Stimulated activated effector memory CD8-positive, alpha-beta T cell treated with anti-CD3 and anti-CD28 coated beads, Interleukin-12 subunit alpha, Interleukin-12 subunit beta, amount 100 ng/mL, for 72 hours (primary cell): ENCODE data around the gene KIF1A.

ENCODE experiments used
- ATAC-seq: fragments of 150-1000 bp; cut with Tn5 transposase; 2 replicates; pipeline ENCODE4 v1.10.0; 2021
- DNase-seq, 2 donors: peaks; one replicate each; pipeline ENCODE4 v3.0.0; 2021 to 2022; ENCODE audit warnings: low spot score in 2 of 2
- H3K27ac Mint-ChIP-seq: one replicate; pipeline ENCODE4 v1.8.0; 2022; ENCODE audit warnings: mild to moderate bottlenecking, mixed read lengths
- H3K36me3 Mint-ChIP-seq: one replicate; pipeline ENCODE4 v1.8.0; 2022; ENCODE audit warnings: mild to moderate bottlenecking, mixed read lengths
- H3K4me1 Mint-ChIP-seq: one replicate; pipeline ENCODE4 v1.8.0; 2022; ENCODE audit warnings: mixed read lengths
- H3K4me3 Mint-ChIP-seq: one replicate; pipeline ENCODE4 v1.8.0; 2022; ENCODE audit warnings: mild to moderate bottlenecking, mixed read lengths
- H3K9me3 Mint-ChIP-seq: one replicate; pipeline ENCODE4 v1.8.0; 2022; ENCODE audit warnings: mixed read lengths

Gene KIF1A

GRCh38 chr2:240762249-240762648 lies 57.8 kb downstream of the KIF1A start:
- H3K4me1 Mint-ChIP-seq = peaks cover 8% of the 10 kb centered on the region
- ATAC-seq (no peak), DNase-seq (no peak)
- no peak overlapping the region for H3K27ac Mint-ChIP-seq
- H3K9me3 Mint-ChIP-seq = no peaks in the 10 kb centered on the region
- no peak overlapping the region for H3K4me3 Mint-ChIP-seq
- no peaks in the 10 kb centered on the region for H3K36me3 Mint-ChIP-seq

DNA sequence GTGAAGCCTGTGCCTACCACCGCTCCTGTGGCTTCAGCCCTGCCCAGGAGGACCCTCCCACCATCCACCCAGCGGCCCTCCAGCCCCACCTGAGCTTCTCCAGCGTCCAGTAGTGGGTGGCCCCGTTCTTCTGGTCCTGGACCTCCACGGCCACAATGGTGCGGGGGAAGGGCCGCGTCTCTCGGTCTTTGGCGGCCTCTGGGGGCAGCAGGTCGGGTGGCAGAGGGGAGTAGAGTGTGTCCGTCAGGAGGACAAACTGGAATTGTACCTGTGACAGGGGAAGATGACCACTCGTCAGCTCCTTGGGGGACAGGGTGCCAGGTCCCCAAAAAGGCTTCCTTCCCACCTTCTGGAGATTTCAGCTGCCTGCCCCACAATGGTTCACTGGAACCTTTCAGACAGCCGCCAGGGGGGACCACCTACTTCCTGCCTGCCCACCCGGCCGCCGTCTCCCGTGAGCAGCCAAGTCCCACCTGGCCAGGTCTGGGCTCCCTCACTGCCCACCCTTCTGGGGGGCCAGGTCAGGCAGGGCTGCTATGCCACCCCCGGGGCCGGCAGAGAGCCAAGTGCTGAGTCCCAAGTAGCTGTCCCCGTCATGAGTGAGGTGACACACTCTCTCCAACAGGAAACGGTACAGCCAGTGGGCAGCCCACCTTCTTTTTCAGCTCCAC lies 59.3 kb downstream of the KIF1A start:
- peaks cover 8% of the 10 kb centered on the region for H3K4me1 Mint-ChIP-seq
- H3K4me3 Mint-ChIP-seq = no peak overlapping the region
- no peak for ATAC-seq
- no peak for DNase-seq
- no peaks in the 10 kb centered on the region for H3K36me3 Mint-ChIP-seq
- no peak overlapping the region for H3K27ac Mint-ChIP-seq
- no peaks in the 10 kb centered on the region for H3K9me3 Mint-ChIP-seq

DNA sequence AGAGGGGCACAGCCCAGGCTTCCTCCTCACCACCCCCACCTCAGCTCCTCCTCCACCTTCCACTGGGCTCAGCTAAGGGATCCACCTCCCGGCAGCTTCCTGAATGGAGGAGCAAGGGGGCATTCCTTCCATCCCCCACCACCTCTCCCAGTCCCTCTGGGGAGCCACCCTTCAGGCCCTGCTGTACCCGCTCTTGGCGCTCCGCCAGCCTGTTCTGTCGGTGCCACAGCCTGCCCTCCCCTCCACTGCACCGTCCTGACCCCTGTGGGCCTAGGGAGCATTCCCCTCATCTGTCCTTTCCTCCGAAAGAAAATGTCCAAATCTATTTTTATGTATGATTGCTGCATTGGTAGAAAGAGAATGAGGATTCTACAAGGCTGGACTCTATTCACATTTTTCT lies 59.9 kb downstream of the KIF1A start:
- Mint-ChIP-seq H3K27ac (no peak overlapping the region), H3K9me3 (no peaks in the 10 kb centered on the region), H3K36me3 (no peaks in the 10 kb centered on the region), H3K4me3 (no peak overlapping the region), H3K4me1 (peaks cover 8% of the 10 kb centered on the region)
- ATAC-seq (no peak), DNase-seq (no peak)

- H3K4me1 Mint-ChIP-seq = peaks cover 8% of the 10 kb centered on the region
- ATAC-seq (peak; percentile 78), DNase-seq (peak in 1 of 2 donors; percentile 11)
- peak overlapping the region; percentile 18 for H3K27ac Mint-ChIP-seq
- no peaks in the 10 kb centered on the region for H3K36me3 Mint-ChIP-seq
- H3K4me3 Mint-ChIP-seq = no peak overlapping the region
- no peaks in the 10 kb centered on the region for H3K9me3 Mint-ChIP-seq
Observed at GRCh38 chr2:240759459-240759858, 60.6 kb downstream of the KIF1A start.

DNA sequence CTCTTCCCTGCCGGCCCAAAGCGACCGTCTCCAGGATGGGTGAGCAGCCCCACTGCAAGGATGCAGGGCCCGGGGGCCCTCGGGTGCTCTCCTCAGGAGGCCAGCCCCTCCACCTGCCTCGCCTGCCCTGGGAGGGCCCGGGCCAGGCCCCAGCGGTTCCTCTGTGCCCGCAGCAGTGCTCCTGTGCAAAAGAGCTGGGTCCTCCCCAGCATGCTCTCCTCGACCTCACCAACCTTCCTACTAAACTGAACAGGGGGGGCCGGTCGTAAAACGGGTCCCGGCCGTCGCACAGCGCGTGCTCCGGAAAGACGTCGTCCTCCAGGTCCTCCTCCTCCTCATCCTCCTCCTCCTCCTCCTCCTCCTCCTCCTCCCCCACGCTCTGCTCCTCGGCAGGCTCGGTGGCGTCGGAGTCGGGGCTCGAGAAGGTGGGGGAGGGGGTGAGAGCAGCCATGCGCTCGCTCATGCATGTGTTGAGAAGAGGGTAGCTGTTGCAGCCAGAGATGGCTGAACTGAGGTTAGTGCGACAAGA lies 62.9 kb downstream of the KIF1A start:
- H3K27ac Mint-ChIP-seq = no peak overlapping the region
- H3K4me1 Mint-ChIP-seq = peaks cover 8% of the 10 kb centered on the region
- DNase-seq (no peak), ATAC-seq (no peak)
- no peaks in the 10 kb centered on the region for H3K9me3 Mint-ChIP-seq
- H3K36me3 Mint-ChIP-seq = no peaks in the 10 kb centered on the region
- H3K4me3 Mint-ChIP-seq = no peak overlapping the region

DNA sequence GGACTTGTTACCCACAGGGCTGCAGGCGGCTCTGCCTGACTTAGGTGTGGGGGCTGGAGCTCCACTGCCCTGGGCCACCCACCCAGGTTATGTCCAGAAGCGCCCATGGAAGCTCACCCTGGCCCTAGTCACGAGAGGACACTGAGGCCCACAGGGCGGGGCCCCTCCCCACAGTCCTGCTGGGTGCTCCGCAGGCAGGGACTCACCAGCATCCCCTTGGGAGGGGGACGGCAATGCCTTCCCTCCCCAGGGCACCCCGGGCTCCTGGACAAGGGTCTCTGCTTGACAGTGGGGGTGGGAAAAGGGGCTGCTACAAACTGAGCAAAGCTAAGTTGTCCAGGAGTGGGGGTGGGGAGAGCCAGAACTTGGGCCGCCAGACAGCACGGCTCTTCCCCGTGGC lies 67.8 kb downstream of the KIF1A start:
- no peak overlapping the region for H3K27ac Mint-ChIP-seq
- H3K4me3 Mint-ChIP-seq = no peak overlapping the region
- no peak for DNase-seq
- no peaks in the 10 kb centered on the region for H3K36me3 Mint-ChIP-seq
- ATAC-seq = no peak
- no peaks in the 10 kb centered on the region for H3K9me3 Mint-ChIP-seq
- H3K4me1 Mint-ChIP-seq = no peaks in the 10 kb centered on the region

- no peaks in the 10 kb centered on the region for H3K36me3 Mint-ChIP-seq
- no peaks in the 10 kb centered on the region for H3K9me3 Mint-ChIP-seq
- no peak overlapping the region for H3K27ac Mint-ChIP-seq
- DNase-seq (no peak), ATAC-seq (no peak)
- H3K4me3 Mint-ChIP-seq = no peak overlapping the region
- H3K4me1 Mint-ChIP-seq = no peaks in the 10 kb centered on the region
Observed at GRCh38 chr2:240750409-240750808, 69.6 kb downstream of the KIF1A start.

DNA sequence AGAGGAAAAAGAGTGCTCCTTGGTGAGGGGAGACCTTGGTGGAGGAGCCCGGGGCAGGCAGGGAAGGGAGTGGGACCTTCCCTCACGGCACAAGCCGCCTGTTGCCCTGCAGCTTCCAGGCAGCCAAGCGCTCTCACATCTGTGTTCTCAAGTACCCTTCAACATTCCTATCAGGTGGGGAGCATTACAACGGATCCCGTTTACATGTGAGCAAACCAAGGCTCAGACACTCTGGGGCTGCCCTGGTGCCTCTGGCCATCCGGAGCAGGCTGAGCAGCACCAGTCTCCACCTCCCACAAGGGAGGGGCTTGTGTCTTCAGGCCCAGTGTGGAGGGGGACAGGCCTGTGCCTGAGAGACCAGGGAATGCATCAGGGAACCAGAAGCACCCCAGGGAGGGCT lies 70.5 kb downstream of the KIF1A start:
- no peaks in the 10 kb centered on the region for H3K4me1 Mint-ChIP-seq
- H3K4me3 Mint-ChIP-seq = no peak overlapping the region
- no peaks in the 10 kb centered on the region for H3K36me3 Mint-ChIP-seq
- DNase-seq (no peak), ATAC-seq (no peak)
- H3K27ac Mint-ChIP-seq = no peak overlapping the region
- H3K9me3 Mint-ChIP-seq = no peaks in the 10 kb centered on the region

DNA sequence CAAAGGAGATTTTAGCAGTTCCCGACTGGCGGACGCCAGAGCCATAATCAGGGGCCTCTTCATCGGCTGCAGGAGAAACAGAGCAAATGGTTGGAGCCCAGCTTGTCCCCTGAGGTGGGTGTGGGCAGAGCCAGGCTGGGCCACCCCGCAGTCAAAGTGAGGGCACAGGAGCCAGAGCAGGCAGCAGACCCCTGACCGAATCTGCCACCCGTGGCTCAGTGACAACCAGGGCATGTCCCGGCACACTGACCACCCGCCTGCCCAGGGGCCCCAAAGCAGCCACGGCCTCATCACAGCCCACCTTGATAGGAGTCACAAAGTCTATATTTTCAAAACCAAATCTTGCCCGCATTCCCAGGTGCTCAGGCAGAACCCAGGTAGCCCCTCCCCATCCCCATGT lies 72.8 kb downstream of the KIF1A start:
- ATAC-seq = no peak
- Mint-ChIP-seq H3K4me3 (no peak overlapping the region), H3K27ac (no peak overlapping the region), H3K4me1 (no peaks in the 10 kb centered on the region), H3K9me3 (no peaks in the 10 kb centered on the region), H3K36me3 (no peaks in the 10 kb centered on the region)
- no peak for DNase-seq

- H3K36me3 Mint-ChIP-seq = no peaks in the 10 kb centered on the region
- no peaks in the 10 kb centered on the region for H3K4me1 Mint-ChIP-seq
Observed at GRCh38 chr2:240746671-240747070, 73.3 kb downstream of the KIF1A start.

GRCh38 chr2:240745962-240746361 lies 74.1 kb downstream of the KIF1A start:
- no peak overlapping the region for H3K27ac Mint-ChIP-seq
- no peak for ATAC-seq
- no peaks in the 10 kb centered on the region for H3K36me3 Mint-ChIP-seq
- H3K4me1 Mint-ChIP-seq = no peaks in the 10 kb centered on the region
- DNase-seq = no peak
- H3K9me3 Mint-ChIP-seq = no peaks in the 10 kb centered on the region
- H3K4me3 Mint-ChIP-seq = no peak overlapping the region

More at GRCh38 chr2:240746671-240747070, 73.3 kb downstream of the KIF1A start:
- DNase-seq (no peak), ATAC-seq (no peak)
- Mint-ChIP-seq H3K9me3 (no peaks in the 10 kb centered on the region), H3K27ac (no peak overlapping the region), H3K4me3 (no peak overlapping the region)

GRCh38 chr2:240745456-240745855 lies 74.6 kb downstream of the KIF1A start:
- no peak for ATAC-seq
- no peaks in the 10 kb centered on the region for H3K9me3 Mint-ChIP-seq
- H3K36me3 Mint-ChIP-seq = no peaks in the 10 kb centered on the region
- H3K4me1 Mint-ChIP-seq = no peaks in the 10 kb centered on the region
- no peak overlapping the region for H3K27ac Mint-ChIP-seq
- H3K4me3 Mint-ChIP-seq = no peak overlapping the region
- no peak for DNase-seq

GRCh38 chr2:240742602-240743095 lies 77.4 kb downstream of the KIF1A start:
- Mint-ChIP-seq H3K4me1 (peaks cover 14% of the 10 kb centered on the region), H3K36me3 (no peaks in the 10 kb centered on the region), H3K4me3 (no peak overlapping the region), H3K9me3 (no peaks in the 10 kb centered on the region), H3K27ac (peak overlapping the region; percentile 11)
- no peak for DNase-seq
- ATAC-seq = no peak

GRCh38 chr2:240741091-240741490 lies 78.9 kb downstream of the KIF1A start:
- H3K9me3 Mint-ChIP-seq = no peaks in the 10 kb centered on the region

GRCh38 chr2:240739797-240740196 lies 80.2 kb downstream of the KIF1A start:
- Mint-ChIP-seq H3K36me3 (no peaks in the 10 kb centered on the region), H3K4me3 (peak overlapping the region; percentile 31), H3K27ac (peak overlapping the region; percentile 13)

More at GRCh38 chr2:240741091-240741490, 78.9 kb downstream of the KIF1A start:
- Mint-ChIP-seq H3K36me3 (no peaks in the 10 kb centered on the region), H3K4me3 (no peak overlapping the region), H3K4me1 (peaks cover 14% of the 10 kb centered on the region), H3K27ac (no peak overlapping the region)
- DNase-seq (no peak), ATAC-seq (no peak)

GRCh38 chr2:240737958-240738357 lies 82.1 kb downstream of the KIF1A start:
- DNase-seq (no peak), ATAC-seq (no peak)
- H3K4me1 Mint-ChIP-seq = peaks cover 14% of the 10 kb centered on the region
- no peaks in the 10 kb centered on the region for H3K36me3 Mint-ChIP-seq
- H3K9me3 Mint-ChIP-seq = no peaks in the 10 kb centered on the region
- H3K27ac Mint-ChIP-seq = no peak overlapping the region
- no peak overlapping the region for H3K4me3 Mint-ChIP-seq

More at GRCh38 chr2:240739797-240740196, 80.2 kb downstream of the KIF1A start:
- DNase-seq (no peak), ATAC-seq (peak; percentile 59)
- Mint-ChIP-seq H3K9me3 (no peaks in the 10 kb centered on the region), H3K4me1 (peaks cover 14% of the 10 kb centered on the region)
